Motor neuron (in vitro differentiated cells): ENCODE measurements around the gene EIF3B. TPM values are rescaled to one million over a fixed set of nuclear protein-coding genes. Genes with fewer than 3 reads are reported as not detected.
"Not testable (repeated sequence)": the region's sequence is repeated elsewhere in the genome, so short reads cannot be mapped to it uniquely, and the experiment has no call there.

Experiments used
- ATAC-seq, 8 experiments: fragments of 200-7000 bp; cut with Tn5 transposase; replicated peaks in 6 of 8; 2 replicates each; pipeline ENCODE4 v1.8.0; 2021; ENCODE audit warnings: mild to moderate bottlenecking in 8 of 8, moderate library complexity in 8 of 8
- H3K27ac ChIP-seq, 2 donors: fragments of 250-450 bp; sonication (Bioruptor Pico); 2 replicates each; pipeline ENCODE4 v1.9.0; 2021; ENCODE audit warnings: antibody characterized with exemption in 2 of 2, mild to moderate bottlenecking in 2 of 2, moderate library complexity in 1 of 2
- H3K4me1 ChIP-seq, 2 donors: fragments of 250-450 bp; sonication (Bioruptor Pico); replicated peaks in 1 of 2; 2 replicates each; pipeline ENCODE4 v1.6.1; 2021; ENCODE audit warnings: antibody characterized with exemption in 2 of 2, mild to moderate bottlenecking in 2 of 2, moderate library complexity in 1 of 2
- H3K4me3 ChIP-seq, 5 donors: fragments of 250-450 bp; sonication (Bioruptor Pico); 2 replicates each; pipeline ENCODE4 v1.9.0; 2021; ENCODE audit warnings: antibody characterized with exemption in 5 of 5, mild to moderate bottlenecking in 5 of 5, moderate library complexity in 4 of 5
- WGBS, 10 experiments: fragments of 450-650 bp; shearing (Covaris generic); methylation state at CpG; one replicate each; pipeline ENCODE4 v1.0.0; 2022; 5-methylcytosine and 5-hydroxymethylcytosine counted together
- in situ Hi-C, 9 experiments: fragments of 400-800 bp; cut with MboI; loops; one replicate each; pipeline ENCODE4 v1.15.0; 2021; ENCODE audit warnings: low sequenced_read_pairs in 9 of 9, low pct_unique_long_range_greater_than_20kb in 2 of 9; ENCODE audit not compliant: unreplicated experiment in 9 of 9
- total RNA-seq, 8 experiments: library from RNA; unstranded; fragments of 300-600 nt; gene quantifications; 2 replicates each; pipeline versions ENCODE4 v1.2.3 to v1.2.4, GENCODE V29; 2022

The EIF3B gene
- total RNA-seq, 8 experiments from 2014 or later, result 53.0 to 225 (median 87.9) TPM

DNA sequence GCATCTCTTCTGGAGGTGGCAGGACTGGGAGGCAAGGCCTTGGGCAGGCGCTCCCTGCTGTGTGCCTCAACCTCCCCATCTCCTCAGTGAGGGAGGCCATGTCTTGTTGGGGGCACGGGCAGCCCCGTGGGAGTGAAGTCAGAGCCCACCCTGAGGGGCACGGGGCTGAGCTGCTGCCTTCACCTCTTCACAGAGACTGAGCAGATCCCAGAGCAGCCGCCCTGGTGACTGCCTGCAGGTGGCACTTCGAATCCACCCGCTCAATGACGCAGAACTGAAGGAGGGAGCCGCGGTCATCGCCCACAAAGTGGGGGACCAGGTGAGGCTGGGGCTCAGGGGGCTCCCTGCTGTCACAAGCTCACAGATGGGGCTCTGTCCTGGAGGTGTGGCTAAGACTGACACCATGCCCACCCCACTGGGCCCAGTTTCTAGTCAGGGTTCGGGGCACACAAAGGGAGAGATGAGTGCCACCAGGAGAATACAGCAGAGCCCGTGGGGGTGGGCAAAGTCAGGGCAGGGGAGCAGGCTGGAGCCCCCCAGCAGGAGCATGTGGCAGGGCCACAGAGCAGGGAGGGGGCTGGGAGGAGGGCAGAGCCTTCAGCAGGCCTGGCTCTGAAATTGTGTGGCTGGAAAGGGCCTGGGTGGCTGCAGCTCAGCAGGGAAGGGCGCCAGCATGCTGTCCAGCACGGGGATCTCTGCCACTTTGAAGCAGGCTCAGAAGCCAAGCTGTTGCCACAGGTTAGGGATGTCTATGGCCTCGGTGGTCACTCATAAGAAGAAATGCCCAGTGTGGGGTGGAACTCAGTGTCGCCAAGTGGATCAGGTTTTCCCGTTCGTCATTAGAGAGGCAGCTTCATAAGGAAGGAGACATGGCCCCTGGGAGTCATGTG lies 30.0 kb downstream of the EIF3B start:
- Histone ChIP-seq H3K27ac (no peak overlapping the region), H3K4me1 (peaks cover 0 to 6% of the 10 kb centered on the region in 2 donors), H3K4me3 (no peak overlapping the region)
- peak in 5 of 8 experiments; percentile 4 to 45 (median 34) for ATAC-seq
- in situ Hi-C loops, result no loop called here
- WGBS, 10 experiments, result 60 to 100% (median 87%) methylated on average over 1 to 3 of the region's 19 CpGs; no CpG with 5 or more reads in 5 of the 10 experiments

DNA sequence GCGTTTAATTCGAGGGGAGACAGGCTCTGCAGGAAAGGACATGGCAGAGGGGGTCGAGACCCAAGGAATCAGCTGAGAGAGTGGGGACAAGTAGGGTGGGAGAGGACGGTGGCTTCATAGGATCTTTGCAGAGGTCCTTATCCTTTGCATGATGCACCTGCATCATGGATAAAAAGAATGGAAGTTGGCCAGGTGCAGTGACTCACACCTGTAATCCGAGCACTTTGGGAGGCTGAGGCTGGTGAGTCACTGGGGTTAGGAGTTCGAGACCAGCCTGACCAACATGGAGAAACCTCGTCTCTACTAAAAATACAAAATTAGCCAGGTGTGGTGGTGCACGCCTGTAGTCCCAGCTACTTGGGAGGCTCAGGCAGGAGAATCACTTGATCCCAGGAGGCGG lies 31.5 kb downstream of the EIF3B start:
- in situ Hi-C loops, ATAC-seq, H3K27ac ChIP-seq, H3K4me3 ChIP-seq: not testable (repeated sequence)
- 75 to 100% (median 91%) methylated on average over 1 to 9 of the region's 9 CpGs; no CpG with 5 or more reads in 1 of the 10 experiments for WGBS, 10 experiments
- peaks cover 8 to 17% of the 10 kb centered on the region in 2 donors for H3K4me1 ChIP-seq

DNA sequence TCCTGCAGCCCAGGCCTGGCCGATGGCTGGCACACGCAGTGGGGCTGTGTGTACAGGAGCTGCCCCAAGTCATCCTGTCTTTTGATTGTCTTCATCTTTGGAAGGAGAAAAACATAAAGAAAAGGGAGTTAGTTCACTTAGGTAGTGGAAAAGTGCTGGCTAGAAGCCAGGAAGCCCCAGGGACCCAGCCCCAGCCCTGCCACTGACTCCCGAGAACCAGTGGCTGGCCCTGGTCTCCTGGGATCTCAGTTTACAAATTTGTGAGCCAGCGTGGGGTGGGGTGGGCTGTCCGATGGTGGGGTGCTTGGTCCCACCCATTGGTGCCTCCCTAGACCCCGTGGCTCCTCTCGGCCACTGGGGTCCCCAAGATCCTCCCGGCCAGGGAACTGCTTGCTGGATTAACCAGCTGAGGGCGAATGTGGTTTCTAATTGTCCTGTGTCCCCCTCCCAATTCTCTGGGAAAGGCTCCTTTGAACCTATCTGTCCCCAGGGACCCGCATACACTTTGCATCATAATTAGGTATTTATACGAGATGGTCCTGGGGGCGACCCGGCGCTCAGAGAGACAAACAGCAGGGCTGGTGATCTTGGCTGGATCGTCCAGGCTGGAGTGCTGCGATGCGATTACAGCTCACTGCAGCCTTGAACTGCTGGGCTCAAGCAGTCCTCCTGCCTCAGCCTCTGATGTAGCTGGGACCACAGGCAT lies 32.5 kb downstream of the EIF3B start:
- WGBS, 10 experiments, result 67 to 94% (median 88%) methylated on average over 1 to 6 of the region's 17 CpGs; no CpG with 5 or more reads in 6 of the 10 experiments
- peak in 1 of 8 experiments; percentile 21 for ATAC-seq
- no peak overlapping the region for H3K4me3 ChIP-seq
- H3K4me1 ChIP-seq, result peaks cover 8 to 17% of the 10 kb centered on the region in 2 donors
- H3K27ac ChIP-seq, result no peak overlapping the region
- in situ Hi-C loops, result no loop called here

- peak in 1 of 8 experiments; percentile 8 for ATAC-seq
- Histone ChIP-seq H3K4me1 (peaks cover 8 to 17% of the 10 kb centered on the region in 2 donors), H3K27ac (no peak overlapping the region), H3K4me3 (no peak overlapping the region)
- in situ Hi-C loops, result no loop called here
- 76 to 100% (median 92%) methylated on average over 1 to 5 of the region's 31 CpGs; no CpG with 5 or more reads in 6 of the 10 experiments for WGBS, 10 experiments
These were observed 33.4 kb downstream of the EIF3B start for GRCh38 chr7:2387897-2388636.

DNA sequence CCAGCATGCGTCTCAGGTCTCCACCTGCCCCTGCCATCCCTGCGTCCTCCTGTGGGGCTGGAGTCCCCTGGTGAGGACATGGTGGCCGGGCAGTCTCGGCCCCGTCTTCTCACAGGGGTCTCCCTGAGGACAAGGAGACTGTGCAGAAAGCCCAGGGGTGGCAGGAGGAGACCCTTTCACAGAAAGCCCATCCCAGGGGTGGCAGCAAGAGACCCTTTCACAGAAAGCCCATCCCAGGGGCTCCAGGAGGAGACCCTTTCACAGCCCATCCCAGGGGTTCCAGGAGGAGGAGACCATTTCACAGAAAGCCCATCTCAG lies 34.0 kb downstream of the EIF3B start:
- 100% methylated on average over 2 to 5 of the region's 5 CpGs; no CpG with 5 or more reads in 8 of the 10 experiments for WGBS, 10 experiments
- Histone ChIP-seq H3K27ac (no peak overlapping the region), H3K4me3 (no peak overlapping the region), H3K4me1 (peaks cover 8 to 17% of the 10 kb centered on the region in 2 donors)
- peak in 1 of 8 experiments; percentile 2 for ATAC-seq
- in situ Hi-C loops, result no loop called here

- in situ Hi-C loops, result not testable (repeated sequence)
- peak overlapping the region in 1 of 2 donors; percentile 4 for H3K27ac ChIP-seq
- ATAC-seq, result peak in 6 of 8 experiments; percentile 66 to 85 (median 75)
These were observed 35.6 kb downstream of the EIF3B start for GRCh38 chr7:2390020-2390816.

DNA sequence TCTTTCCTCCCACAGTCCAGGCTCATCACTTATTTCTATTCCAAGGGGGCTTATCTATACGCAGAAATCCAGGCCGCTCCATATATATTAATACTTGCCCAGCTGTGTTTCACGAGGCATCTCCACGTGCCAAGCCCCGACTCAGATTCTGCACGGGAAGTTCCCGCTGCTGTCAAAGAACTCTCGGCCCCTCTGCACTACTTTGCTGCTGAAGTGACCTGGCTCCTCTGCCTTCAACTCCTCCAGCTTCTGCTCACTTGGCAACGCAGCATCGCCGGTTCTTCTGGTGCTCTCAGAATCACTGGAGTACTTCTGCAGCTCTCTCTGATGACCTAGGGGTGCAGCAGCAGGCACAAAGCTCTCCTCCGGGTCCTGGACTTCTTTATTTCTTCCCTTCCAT lies 39.1 kb downstream of the EIF3B start:
- in situ Hi-C loops, result no loop called here
- peaks cover 8 to 12% of the 10 kb centered on the region in 2 donors for H3K4me1 ChIP-seq
- ATAC-seq, result peak in 1 of 8 experiments; percentile 24
- no peak overlapping the region for H3K27ac ChIP-seq
- WGBS, 10 experiments, result 15 to 90% (median 70%) methylated on average over 1 to 12 of the region's 12 CpGs
- no peak overlapping the region for H3K4me3 ChIP-seq

More at GRCh38 chr7:2390020-2390816, 35.6 kb downstream of the EIF3B start:
- H3K4me1 ChIP-seq, result peaks cover 8 to 17% of the 10 kb centered on the region in 2 donors
- not testable (repeated sequence) for H3K4me3 ChIP-seq
- WGBS, 10 experiments, result 29 to 82% (median 55%) methylated on average over 1 to 3 of the region's 16 CpGs; no CpG with 5 or more reads in 6 of the 10 experiments

GRCh38 chr7:2394566-2395082 lies 40.0 kb downstream of the EIF3B start:
- no peak for ATAC-seq
- Histone ChIP-seq H3K4me1 (peaks cover 9 to 15% of the 10 kb centered on the region in 2 donors), H3K27ac (no peak overlapping the region), H3K4me3 (no peak overlapping the region)
- 70 to 97% (median 90%) methylated on average over 2 to 7 of the region's 21 CpGs; no CpG with 5 or more reads in 2 of the 10 experiments for WGBS, 10 experiments
- in situ Hi-C loops, result no loop called here

GRCh38 chr7:2398506-2398905 lies 43.9 kb downstream of the EIF3B start:
- Histone ChIP-seq H3K4me3 (no peak overlapping the region), H3K27ac (no peak overlapping the region), H3K4me1 (peaks cover 7 to 9% of the 10 kb centered on the region in 2 donors)
- no peak for ATAC-seq
- in situ Hi-C loops, result no loop called here
- 100% methylated on average over 1 of the region's 4 CpGs; no CpG with 5 or more reads in 7 of the 10 experiments for WGBS, 10 experiments

DNA sequence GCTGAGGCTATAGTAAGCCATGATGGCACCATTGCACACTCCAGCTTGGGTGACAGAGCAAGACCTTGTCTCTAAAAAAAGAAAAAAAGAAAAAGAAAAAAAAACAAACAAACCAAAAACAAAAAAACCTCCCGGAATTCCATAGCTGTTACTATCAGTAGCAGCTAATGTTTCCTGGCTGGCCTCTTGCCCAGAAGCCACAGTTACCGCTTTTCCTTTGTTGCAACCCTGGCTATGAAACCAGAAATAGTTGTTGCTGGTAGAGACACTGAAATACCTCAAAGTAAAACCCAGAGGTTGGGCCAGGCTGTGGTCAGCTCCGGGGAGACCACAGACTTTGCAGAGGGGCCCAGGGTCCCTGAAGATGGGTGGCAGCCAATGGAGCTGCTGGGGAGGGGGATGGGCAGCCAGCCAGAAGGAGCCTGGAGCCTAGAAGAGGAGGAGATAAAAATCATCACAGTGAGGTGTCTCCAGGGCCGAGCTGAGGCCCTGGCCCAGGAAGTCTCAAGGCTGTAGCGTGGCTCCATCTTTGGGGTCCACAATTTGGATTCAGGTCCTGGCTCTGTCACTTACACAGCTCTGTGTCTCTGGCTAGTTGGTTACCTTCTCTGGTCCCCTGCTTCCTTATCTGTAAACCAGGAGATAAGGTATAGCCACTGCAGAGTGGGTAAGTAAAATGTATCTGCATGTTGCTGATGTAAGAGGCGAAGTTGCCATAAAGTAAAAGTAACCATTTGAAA lies 45.4 kb downstream of the EIF3B start:
- peaks cover 13 to 16% of the 10 kb centered on the region in 2 donors for H3K4me1 ChIP-seq
- peak overlapping the region; percentile 58 to 61 for H3K27ac ChIP-seq
- ATAC-seq, result peak in 5 of 8 experiments; percentile 1 to 69 (median 19)
- 0 to 67% (median 29%) methylated on average over 1 to 5 of the region's 6 CpGs; no CpG with 5 or more reads in 1 of the 10 experiments for WGBS, 10 experiments
- in situ Hi-C loops, result no loop called here
- no peak overlapping the region for H3K4me3 ChIP-seq

DNA sequence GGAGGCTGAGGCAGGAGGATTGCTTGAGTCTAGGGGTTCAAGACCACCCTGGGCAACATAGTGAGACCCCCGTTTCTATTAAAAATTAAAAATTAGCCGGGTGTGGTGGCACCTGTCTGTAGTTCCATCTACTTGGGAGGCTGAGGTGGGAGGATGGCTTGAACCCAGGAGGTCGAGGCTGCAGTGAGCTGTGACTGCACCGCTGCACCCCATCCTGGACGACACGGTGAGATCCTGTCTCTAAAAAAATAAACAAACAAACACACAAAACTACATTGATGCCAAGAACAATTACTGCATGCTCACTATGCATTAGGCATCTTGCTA lies 48.0 kb downstream of the EIF3B start:
- WGBS, 10 experiments, result 10 to 100% (median 74%) methylated on average over 1 to 6 of the region's 6 CpGs; no CpG with 5 or more reads in 4 of the 10 experiments
- no peak for ATAC-seq
- peak overlapping the region; percentile 44 to 68 for H3K27ac ChIP-seq
- in situ Hi-C loops, result no loop called here
- H3K4me1 ChIP-seq, result peaks cover 20 to 27% of the 10 kb centered on the region in 2 donors
- peak overlapping the region; percentile 33 to 87 (median 65) for H3K4me3 ChIP-seq
